Tongue (tissue), 1 donor: ENCODE data around the gene NCBP2. TPM values are rescaled to one million over a fixed set of nuclear protein-coding genes. Genes with fewer than 3 reads are reported as not detected.

ENCODE experiments used
- total RNA-seq: library from RNA; depleted of rRNA; stranded (reverse); fragments of >200 nt; gene quantifications from one replicate; pipeline ENCODE4 v1.2.3, GENCODE V29; 2014

NCBP2 gene
- total RNA-seq, 1 donor from 2014 or later, result 45.7 TPM

Other genes with a start within 250 kb of the NCBP2 start
- 2.6 TPM for gene CEP19, start 230.3 kb downstream of the NCBP2 start, total RNA-seq
- 35.1 TPM for gene PIGX, start 230.2 kb downstream of the NCBP2 start, total RNA-seq
- gene PAK2, start 202.7 kb downstream of the NCBP2 start, total RNA-seq, result 50.9 TPM
- 81.4 TPM for gene SENP5, start 74.6 kb downstream of the NCBP2 start, total RNA-seq
- 2.4 TPM for gene PIGZ, start 26.3 kb upstream of the NCBP2 start, total RNA-seq
- gene MELTF, start 87.3 kb upstream of the NCBP2 start, total RNA-seq, result 6.6 TPM